GM12874 (cell line): ENCODE measurements around the gene ZNF792.

Source experiments
- CTCF ChIP-seq: IDR thresholded peaks from 2 replicates; pipeline ENCODE4 v1.5.1; 2011; ENCODE audit warnings: low read depth, mild to moderate bottlenecking, control low read depth, low read length, moderate library complexity; ENCODE audit not compliant: insufficient read depth

The ZNF792 gene

GRCh38 chr19:34991542-34992333, 27.7 kb upstream of the ZNF792 start:
- TF ChIP-seq CTCF = no peak

DNA sequence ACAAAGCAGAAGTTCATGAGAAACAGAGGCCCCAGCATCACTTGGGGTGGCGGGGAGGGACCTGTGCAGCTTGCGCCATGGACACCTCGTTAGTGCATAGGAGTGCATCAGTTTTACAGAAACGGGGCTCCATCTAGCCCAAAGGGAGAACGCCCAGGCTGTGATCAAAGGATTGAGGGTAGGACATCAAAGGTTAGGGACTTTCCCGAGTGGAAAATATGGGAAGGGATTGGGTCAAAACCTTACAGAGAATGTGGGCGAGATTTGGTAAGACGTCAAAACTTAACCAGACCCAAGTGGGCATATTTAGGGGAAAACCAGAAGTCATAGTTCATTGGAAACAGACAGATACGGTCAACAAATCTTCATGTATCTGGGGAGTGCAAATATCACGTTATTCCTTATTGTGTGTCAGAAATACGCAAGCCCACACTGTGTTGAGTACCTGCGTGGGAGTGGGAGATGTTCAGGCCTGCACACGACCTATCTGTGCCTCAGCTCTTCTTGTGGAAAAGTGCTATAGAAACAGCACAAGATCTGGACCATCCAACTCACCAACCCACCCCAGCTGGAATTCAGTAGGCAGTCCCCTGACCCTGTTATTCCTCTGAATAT, 26.7 kb upstream of the ZNF792 start:
- TF ChIP-seq CTCF = no peak

DNA sequence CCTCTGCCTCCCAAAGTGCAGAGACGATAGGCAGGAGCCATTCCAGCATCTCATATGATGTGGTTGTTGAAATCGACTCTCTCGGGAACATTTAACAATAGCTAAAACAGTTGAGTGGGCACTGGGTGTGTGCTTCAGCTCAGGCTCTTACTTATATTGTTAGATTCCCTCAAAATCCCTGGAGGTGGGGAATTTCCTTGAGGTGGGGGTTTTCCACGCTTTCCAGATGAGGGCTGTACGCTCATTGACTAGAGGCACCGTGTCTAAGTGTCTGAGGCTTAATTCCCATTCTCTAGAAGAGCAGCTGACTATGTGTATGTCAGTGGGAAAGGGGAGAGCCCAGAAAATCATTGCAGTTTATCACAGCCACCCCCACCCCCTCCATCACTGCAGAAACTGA, 25.3 kb upstream of the ZNF792 start:
- no peak for TF ChIP-seq CTCF

DNA sequence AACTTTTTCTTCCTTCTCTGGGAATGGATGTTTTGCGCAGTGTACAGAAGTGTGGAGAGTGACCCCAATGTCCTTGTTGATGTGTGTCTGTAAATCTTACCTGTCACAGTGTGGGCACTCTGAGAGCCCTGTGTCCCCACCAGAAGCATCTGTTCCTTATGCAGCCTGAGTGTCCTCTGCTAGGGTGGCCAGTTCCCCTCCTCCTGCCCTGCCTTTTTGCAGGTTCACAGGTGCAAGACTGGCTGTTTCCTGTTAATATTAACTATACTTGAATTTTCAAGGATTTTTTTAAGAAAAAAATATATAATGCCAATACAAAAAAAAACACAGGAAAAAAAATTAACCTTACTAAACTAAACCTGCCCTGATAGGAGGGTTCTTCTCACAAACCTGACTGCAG, 24.1 kb upstream of the ZNF792 start:
- no peak for TF ChIP-seq CTCF

DNA sequence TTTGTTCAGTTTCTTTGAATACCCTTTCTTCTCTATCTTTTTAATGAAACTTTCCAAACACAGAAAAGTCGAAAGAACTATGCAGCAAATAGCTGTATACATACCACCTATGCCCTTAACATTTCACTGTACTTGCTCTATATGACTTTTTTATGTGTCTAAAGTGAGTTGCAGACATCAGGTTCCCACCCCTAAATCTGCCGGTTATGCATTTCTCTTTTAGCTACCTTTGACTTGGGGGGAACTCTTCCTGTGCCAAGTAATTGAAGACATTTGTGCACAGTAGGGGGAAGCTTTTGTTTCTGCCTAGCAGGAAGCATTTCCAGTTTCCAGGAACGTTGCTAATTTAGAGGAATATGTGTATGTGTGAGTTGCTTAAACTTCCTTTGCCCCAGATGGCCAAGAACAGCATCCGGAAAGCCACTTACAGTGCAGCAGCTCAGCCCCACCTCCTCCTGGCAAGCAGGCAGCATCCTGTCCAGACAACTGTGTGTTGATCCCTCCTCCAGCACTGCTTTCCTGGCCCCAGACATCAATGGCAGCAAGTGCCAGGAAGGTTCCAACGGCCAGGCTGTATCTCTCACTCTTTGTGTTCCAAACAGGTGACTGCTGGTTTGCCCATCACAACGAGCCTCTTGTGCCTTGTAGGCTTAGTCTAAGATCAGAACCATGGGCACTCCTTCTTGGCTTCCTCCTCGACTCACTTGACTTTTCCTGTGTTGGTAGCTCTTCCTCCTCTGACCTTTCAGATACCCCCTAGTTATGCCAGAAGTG, 21.4 kb upstream of the ZNF792 start:
- TF ChIP-seq CTCF = no peak

- no peak for TF ChIP-seq CTCF
Measured at GRCh38 chr19:34984287-34984686, 20.3 kb upstream of the ZNF792 start.

DNA sequence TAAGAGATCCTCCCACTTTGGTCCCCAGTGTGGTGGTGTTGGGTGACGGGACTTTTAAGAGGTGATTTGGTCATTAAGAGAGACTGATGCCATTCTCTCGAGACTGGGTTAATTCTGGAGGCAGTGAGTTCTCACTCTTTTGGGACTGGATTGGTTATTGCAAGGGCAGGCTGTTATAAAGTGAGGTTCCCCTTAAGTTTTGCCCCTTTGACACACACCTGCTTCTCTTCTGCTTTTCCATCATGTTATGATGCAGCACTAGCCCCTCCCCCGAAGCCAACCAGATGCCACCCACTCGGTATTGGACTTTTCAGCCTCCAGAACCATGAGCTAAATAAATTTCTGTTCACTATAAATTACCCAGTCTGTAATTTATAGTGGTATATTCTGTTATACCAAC, 19.8 kb upstream of the ZNF792 start:
- no peak for TF ChIP-seq CTCF
